Measurements from ENCODE around the gene PPP2R3A.

GRCh38 chr3:136152963-136153362 is 187.4 kb downstream of the PPP2R3A start:
- TF ChIP-seq, protein P1, sequence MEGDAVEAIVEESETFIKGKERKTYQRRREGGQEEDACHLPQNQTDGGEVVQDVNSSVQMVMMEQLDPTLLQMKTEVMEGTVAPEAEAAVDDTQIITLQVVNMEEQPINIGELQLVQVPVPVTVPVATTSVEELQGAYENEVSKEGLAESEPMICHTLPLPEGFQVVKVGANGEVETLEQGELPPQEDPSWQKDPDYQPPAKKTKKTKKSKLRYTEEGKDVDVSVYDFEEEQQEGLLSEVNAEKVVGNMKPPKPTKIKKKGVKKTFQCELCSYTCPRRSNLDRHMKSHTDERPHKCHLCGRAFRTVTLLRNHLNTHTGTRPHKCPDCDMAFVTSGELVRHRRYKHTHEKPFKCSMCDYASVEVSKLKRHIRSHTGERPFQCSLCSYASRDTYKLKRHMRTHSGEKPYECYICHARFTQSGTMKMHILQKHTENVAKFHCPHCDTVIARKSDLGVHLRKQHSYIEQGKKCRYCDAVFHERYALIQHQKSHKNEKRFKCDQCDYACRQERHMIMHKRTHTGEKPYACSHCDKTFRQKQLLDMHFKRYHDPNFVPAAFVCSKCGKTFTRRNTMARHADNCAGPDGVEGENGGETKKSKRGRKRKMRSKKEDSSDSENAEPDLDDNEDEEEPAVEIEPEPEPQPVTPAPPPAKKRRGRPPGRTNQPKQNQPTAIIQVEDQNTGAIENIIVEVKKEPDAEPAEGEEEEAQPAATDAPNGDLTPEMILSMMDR (IDR thresholded peaks at IDR 0.05), result no peak
- no peak for TF ChIP-seq POLR2A (IDR thresholded peaks at IDR 0.05)
- TF ChIP-seq EP300 (IDR thresholded peaks at IDR 0.05), result no peak
- no peak for TF ChIP-seq POLR2AphosphoS5 (IDR thresholded peaks at IDR 0.05)
